Activated CD4-positive, alpha-beta T cell treated with anti-CD3 and anti-CD28 coated beads, Interleukin-2, amount 10 ng/mL, durations not matched to agents 24 days and 14 days (primary cell): Measurements from ENCODE around the gene C18orf32. TPM values are rescaled to one million over a fixed set of nuclear protein-coding genes. Genes with fewer than 3 reads are reported as not detected.
"Not testable (repeated sequence)": the region's sequence is repeated elsewhere in the genome, so short reads cannot be mapped to it uniquely, and the experiment has no call there.

Experiments used
- DNase-seq: peaks from one replicate; pipeline ENCODE4 v3.0.0; 2022
- H3K27ac Mint-ChIP-seq: one replicate; pipeline ENCODE4 v1.8.0; 2022; ENCODE audit warnings: mild to moderate bottlenecking, mixed read lengths
- H3K27me3 Mint-ChIP-seq: one replicate; pipeline ENCODE4 v1.8.0; 2022; ENCODE audit warnings: mixed read lengths
- H3K36me3 Mint-ChIP-seq: one replicate; pipeline ENCODE4 v1.8.0; 2022; ENCODE audit warnings: low read depth, mild to moderate bottlenecking, mixed read lengths
- H3K4me1 Mint-ChIP-seq: one replicate; pipeline ENCODE4 v1.8.0; 2021; ENCODE audit warnings: mixed read lengths
- H3K4me3 Mint-ChIP-seq: one replicate; pipeline ENCODE4 v1.8.0; 2022; ENCODE audit warnings: mild to moderate bottlenecking, moderate library complexity, mixed read lengths
- H3K9me3 Mint-ChIP-seq: one replicate; pipeline ENCODE4 v1.8.0; 2021; ENCODE audit warnings: mixed read lengths
- intact Hi-C: fragments of 100-400 bp; cut with micrococcal nuclease; formaldehyde crosslinking; loops from one replicate; pipeline ENCODE4 v1.15.1; 2023
- total RNA-seq: library from RNA; stranded (reverse); gene quantifications from 2 replicates; pipeline ENCODE4 v1.2.3, GENCODE V29; 2022

Gene C18orf32
- total RNA-seq, 1 donor from 2014 or later, result 26.1 TPM

DNA sequence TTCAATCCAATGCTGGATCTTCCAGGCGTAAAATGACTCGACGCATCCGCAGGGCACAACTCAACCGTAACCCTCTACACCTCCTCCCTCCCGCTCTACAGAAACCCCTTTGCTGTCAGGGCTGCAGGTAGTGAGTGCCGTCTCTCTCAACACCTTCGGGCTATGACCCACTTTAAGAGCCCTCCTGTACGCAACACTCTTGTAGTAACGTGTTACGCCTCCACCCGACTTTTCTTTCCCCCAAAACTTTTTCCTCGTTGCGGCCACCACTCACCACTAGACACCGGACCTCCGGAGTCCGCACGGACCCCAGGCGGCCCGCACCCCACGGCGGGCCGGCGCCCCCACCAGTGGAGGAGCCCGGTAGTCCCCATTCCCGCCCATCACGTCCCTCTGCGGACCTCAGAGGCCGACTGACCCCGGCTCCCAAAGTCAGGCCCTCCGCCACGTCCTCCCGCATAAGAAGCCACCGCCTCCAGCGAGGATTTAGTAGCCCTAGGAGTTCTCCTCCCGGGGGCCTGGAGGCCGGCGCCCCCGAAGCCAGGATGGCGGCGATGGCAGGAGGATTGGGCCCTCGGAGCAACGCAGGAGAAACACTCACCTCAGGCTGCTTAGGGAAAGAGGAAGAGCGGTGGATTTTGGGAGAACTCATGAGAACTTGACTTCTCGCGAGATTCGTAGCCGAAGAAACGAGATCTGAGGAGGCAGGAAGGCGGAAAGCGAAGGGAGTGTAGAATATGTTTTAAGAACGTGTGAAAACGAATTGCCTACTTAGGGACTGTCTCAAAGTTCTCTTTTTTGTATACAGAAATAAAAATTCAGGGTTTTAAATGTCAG, 5.0 kb upstream of the C18orf32 start, which contains the start of gene RPL17:
TSS of gene RPL17 (minus strand) at position 609 of the 837 bp plus-strand sequence.
- intact Hi-C loops, result loop anchor here (1.0 to 5.0 kb wide), 5 partner anchors 32 to 885 kb away; partner anchors contain the start of genes ACAA2, DYM, MBD1 and SKA1
- Mint-ChIP-seq H3K4me1 (peaks cover 38% of the 10 kb centered on the region), H3K9me3 (no peaks in the 10 kb centered on the region), H3K4me3 (peak within 1 kb of the TSS; percentile 99), H3K27me3 (peaks cover 3% of the 10 kb centered on the region), H3K27ac (peak within 1 kb of the TSS; percentile 100), H3K36me3 (peaks cover 52% of the 10 kb centered on the region)
- peak; percentile 96 for DNase-seq

DNA sequence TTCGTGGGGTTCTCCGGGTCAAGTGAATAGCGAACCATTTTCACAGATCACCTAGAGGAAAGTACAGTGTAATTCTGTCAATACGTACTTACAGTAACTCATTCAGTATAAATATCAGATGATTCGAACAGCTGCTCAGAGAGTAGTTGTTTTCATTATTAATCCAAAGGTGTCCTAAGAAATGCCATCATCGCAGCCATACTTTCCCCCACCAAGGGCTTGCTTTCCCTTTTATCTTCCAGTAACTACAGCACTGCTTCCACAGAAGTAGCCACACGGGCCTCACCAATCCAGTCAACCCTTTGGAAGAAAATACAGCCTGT, 4.5 kb upstream of the C18orf32 start:
- peaks cover 38% of the 10 kb centered on the region for H3K4me1 Mint-ChIP-seq
- intact Hi-C loops, result loop anchor here (5.0 kb wide), 1 partner anchor 886 kb away; the partner anchor contains the start of gene SKA1
- DNase-seq, result no peak
- peak overlapping the region; percentile 100 for H3K27ac Mint-ChIP-seq
- H3K27me3 Mint-ChIP-seq, result peaks cover 3% of the 10 kb centered on the region
- no peaks in the 10 kb centered on the region for H3K9me3 Mint-ChIP-seq
- H3K36me3 Mint-ChIP-seq, result peaks cover 56% of the 10 kb centered on the region
- peak overlapping the region; percentile 99 for H3K4me3 Mint-ChIP-seq

DNA sequence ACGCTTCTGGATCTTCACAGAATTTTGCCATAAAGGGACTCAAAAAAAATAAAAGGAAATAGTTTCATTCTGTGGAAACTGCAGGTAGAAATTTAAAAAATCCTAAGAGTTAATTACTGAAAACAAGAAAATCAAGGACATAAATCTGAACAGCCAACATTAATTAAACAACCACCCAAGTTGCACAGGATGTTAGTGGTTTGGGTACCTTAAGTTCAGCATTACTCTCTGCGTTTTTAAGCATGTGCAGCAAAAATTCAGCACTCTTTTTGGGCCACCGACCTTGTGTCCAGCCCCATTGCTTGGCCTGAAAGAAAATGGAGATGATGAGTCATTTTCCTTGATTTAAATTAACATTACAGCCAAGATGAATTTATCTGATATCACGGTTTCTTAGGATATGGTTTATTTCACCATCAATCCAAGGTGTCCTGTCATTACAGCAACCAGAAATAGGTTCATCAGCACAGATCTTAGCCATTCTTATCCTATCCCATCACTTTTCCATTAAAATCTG, 3.3 kb upstream of the C18orf32 start:
- no peak for DNase-seq
- Mint-ChIP-seq H3K27ac (peak overlapping the region; percentile 100), H3K36me3 (peaks cover 56% of the 10 kb centered on the region), H3K4me1 (peaks cover 41% of the 10 kb centered on the region), H3K27me3 (peaks cover 3% of the 10 kb centered on the region), H3K9me3 (no peaks in the 10 kb centered on the region), H3K4me3 (peak overlapping the region; percentile 99)
- intact Hi-C loops, result loop anchor here (5.0 kb wide), 1 partner anchor 887 kb away; the partner anchor contains the start of gene SKA1

DNA sequence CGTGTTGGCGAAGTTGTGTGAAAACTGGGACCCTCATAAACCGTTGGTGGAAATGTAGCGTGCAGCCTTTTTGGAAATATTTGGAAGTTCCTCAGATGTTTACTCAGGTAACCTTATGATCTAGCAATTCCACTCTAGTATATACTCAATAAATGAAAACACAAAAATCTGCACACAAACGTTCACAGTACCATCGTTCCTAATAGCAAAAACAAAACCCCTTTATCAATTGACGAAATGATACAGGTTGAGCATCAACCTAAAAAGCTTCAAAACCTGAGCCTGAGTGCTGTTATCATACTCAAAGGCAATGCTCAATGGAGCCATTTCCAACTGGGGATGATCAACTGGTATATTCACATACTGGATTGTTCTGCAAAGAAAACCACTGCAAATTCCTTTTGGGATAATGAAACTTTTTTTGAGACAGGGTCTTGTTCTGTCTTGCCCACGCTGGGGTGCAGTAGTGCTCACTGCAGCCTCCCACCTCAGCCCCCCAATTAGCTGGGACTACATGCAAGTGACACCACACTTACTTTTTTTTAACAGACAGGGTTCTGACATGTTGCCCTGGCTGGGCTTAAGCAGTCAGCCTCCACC, 777 bp upstream of the C18orf32 start:
- Mint-ChIP-seq H3K4me3 (peak overlapping the region; percentile 89), H3K9me3 (no peaks in the 10 kb centered on the region), H3K4me1 (peaks cover 42% of the 10 kb centered on the region), H3K36me3 (peaks cover 67% of the 10 kb centered on the region), H3K27me3 (no peaks in the 10 kb centered on the region), H3K27ac (peak overlapping the region; percentile 94)
- intact Hi-C loops, result loop anchor here (1.0 to 10.0 kb wide), 3 partner anchors 28 to 799 kb away; partner anchors contain the start of genes CXXC1 and DYM
- DNase-seq, result no peak

DNA sequence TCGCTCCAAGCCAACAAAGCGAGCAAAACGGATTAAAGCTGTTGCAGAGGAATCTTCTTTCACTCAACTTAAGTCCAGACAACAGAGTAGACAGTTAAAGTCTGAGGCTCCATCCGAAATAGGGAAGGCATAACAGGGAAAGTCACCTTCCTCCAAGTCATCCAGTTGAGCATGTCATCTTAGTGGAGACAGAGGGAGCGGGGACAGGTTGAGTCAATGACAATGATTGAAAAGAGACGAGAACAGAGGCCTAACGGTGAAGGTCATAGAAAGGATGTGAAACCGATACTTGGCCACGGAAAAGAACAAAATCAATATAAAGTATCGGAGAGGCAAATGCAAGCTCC, 455 bp downstream of the C18orf32 start:
- Mint-ChIP-seq H3K27me3 (no peaks in the 10 kb centered on the region), H3K9me3 (no peaks in the 10 kb centered on the region), H3K27ac (peak overlapping the region; percentile 94), H3K4me1 (peaks cover 44% of the 10 kb centered on the region), H3K36me3 (peaks cover 70% of the 10 kb centered on the region), H3K4me3 (peak overlapping the region; percentile 89)
- intact Hi-C loops, result loop anchor here (2.0 to 10.0 kb wide), 2 partner anchors 542 to 800 kb away; partner anchors contain the start of gene CXXC1
- DNase-seq, result no peak

DNA sequence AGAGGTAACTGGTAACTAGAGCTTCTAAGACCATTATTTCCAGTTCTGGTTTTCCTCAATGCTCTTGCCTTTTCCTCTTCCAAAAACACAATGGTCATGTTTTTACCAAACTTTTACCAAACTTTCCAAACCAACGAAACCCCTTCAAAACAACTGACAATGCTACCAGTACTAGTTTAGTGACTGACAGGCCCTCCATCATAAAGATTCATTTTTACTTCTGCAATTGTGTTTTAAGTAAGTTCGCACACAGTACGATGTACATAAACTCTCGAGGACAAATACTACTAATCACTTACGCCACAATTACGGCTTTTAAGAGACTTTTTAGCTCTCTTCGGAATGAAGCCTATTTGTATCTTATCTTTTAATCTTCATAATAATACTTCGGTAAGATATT, 900 bp downstream of the C18orf32 start:
- DNase-seq, result no peak
- peaks cover 69% of the 10 kb centered on the region for H3K36me3 Mint-ChIP-seq
- no peaks in the 10 kb centered on the region for H3K9me3 Mint-ChIP-seq
- H3K4me1 Mint-ChIP-seq, result peaks cover 43% of the 10 kb centered on the region
- peak overlapping the region; percentile 94 for H3K27ac Mint-ChIP-seq
- H3K4me3 Mint-ChIP-seq, result peak overlapping the region; percentile 89
- H3K27me3 Mint-ChIP-seq, result no peaks in the 10 kb centered on the region
- intact Hi-C loops, result loop anchor here (2.0 to 10.0 kb wide), 2 partner anchors 541 to 801 kb away; partner anchors contain the start of gene CXXC1

DNA sequence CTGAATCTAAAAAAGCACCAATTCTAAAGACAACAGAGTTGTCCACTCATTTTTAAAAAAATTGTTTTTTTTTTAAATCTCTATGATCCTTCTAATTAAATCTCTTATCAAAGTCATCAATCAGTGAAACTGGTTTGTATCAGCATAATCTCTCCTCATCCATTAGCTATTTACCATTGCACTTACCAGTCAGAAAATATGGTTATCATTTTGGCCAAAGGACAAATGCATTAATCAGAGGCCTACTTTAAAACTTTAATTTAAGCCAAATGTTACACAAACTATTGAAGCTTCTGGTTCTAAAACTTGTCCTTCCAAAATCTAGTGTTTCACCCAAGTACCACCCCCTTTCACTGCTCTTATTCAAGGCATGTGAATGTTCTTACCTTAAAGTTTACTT, 3.8 kb downstream of the C18orf32 start:
- intact Hi-C loops, result loop anchor here (10.0 kb wide), 1 partner anchor 538 kb away; no protein-coding TSS in a partner anchor

DNA sequence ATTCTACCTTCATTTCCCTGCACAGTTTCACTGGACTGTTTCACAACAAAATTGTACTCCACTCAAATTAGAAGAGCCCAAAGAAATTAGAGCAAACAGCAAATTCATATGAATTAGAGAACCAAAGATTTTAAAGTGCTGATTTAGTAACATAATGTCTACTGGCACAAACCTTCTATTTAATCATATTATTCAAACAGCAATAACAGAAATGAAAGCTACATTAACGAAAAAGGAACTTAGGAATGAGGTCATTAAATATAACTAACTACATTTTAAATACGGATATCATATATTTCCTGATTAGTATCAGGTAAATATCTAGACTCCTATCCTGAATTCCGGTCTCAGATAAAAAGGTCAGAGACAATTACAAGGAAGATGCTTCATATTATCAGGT, 5.1 kb downstream of the C18orf32 start:
- H3K4me1 Mint-ChIP-seq, result peaks cover 14% of the 10 kb centered on the region
- no peak overlapping the region for H3K4me3 Mint-ChIP-seq
- no peaks in the 10 kb centered on the region for H3K27me3 Mint-ChIP-seq
- peaks cover 43% of the 10 kb centered on the region for H3K36me3 Mint-ChIP-seq
- intact Hi-C loops, result loop anchor here (10.0 kb wide), 1 partner anchor 537 kb away; no protein-coding TSS in a partner anchor
- no peak for DNase-seq
- no peaks in the 10 kb centered on the region for H3K9me3 Mint-ChIP-seq
- H3K27ac Mint-ChIP-seq, result no peak overlapping the region

More for the DNA sequence above, 3.8 kb downstream of the C18orf32 start:
- Mint-ChIP-seq H3K4me1 (peaks cover 20% of the 10 kb centered on the region), H3K9me3 (no peaks in the 10 kb centered on the region), H3K27ac (no peak overlapping the region), H3K4me3 (no peak overlapping the region), H3K36me3 (peaks cover 51% of the 10 kb centered on the region), H3K27me3 (no peaks in the 10 kb centered on the region)
- no peak for DNase-seq

DNA sequence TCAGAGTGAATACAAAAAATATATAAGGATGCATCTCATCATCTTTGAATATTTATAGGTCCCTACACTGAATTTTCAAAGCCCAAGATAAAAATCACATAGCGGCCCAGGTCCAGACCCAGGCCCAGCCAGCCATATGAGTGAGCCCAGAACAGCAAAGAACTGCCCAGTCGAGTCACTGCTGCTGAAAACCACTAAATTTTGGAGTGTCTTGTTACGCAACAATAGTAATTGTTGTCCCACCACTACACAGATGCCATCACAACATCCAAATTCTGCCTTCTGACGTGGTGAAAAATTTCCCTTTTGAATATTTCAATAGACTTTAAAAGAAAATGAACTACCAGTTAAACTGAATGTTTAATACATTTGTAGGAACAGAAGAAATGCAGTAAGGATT, 5.7 kb downstream of the C18orf32 start:
- intact Hi-C loops, result loop anchor here (10.0 kb wide), 1 partner anchor 537 kb away; no protein-coding TSS in a partner anchor
- H3K27me3 Mint-ChIP-seq, result no peaks in the 10 kb centered on the region
- H3K4me1 Mint-ChIP-seq, result peaks cover 20% of the 10 kb centered on the region
- no peaks in the 10 kb centered on the region for H3K9me3 Mint-ChIP-seq
- no peak overlapping the region for H3K27ac Mint-ChIP-seq
- no peak overlapping the region for H3K4me3 Mint-ChIP-seq
- H3K36me3 Mint-ChIP-seq, result peaks cover 41% of the 10 kb centered on the region
- DNase-seq, result no peak

DNA sequence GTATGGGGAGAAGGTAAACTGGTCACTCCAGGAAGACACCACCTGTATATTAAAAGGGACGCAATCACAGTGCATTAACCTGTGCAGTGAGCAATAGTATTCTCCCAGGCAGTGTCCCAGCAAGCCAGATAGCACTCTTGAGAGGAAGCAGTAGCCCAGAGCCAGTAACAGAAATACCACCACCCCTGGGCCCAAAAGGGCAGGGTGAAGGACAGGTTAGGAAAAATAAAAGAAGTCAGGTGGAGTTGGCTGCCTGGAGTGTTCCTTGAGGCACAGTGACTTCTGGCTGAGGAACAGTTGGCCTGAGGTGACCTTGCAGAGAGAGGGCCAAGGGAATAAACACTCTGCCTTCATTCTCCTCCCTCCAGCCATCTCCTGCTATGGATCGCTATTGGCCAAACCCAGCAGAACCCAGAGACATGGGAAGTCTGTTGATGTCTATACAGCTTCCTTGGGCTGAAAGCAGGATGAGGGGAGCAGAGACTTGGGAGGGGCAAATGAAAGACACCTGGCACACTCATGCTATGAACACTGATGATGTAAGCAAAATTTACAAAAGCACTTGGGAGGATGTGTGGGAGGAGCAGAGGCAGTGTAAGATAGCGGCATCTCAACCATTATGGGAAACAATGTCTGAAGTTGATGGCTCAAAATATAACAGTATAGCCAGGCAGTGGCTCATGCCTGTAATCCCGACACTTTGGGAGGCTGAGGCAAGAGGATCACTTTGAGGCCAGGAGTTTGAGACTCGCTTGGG, 7.5 kb downstream of the C18orf32 start:
- Mint-ChIP-seq H3K4me3 (no peak overlapping the region), H3K27ac (no peak overlapping the region), H3K36me3 (peaks cover 40% of the 10 kb centered on the region), H3K27me3 (no peaks in the 10 kb centered on the region), H3K4me1 (peaks cover 17% of the 10 kb centered on the region), H3K9me3 (no peaks in the 10 kb centered on the region)
- no peak for DNase-seq
- intact Hi-C loops, result loop anchor here (10.0 kb wide), 1 partner anchor 535 kb away; no protein-coding TSS in a partner anchor

DNA sequence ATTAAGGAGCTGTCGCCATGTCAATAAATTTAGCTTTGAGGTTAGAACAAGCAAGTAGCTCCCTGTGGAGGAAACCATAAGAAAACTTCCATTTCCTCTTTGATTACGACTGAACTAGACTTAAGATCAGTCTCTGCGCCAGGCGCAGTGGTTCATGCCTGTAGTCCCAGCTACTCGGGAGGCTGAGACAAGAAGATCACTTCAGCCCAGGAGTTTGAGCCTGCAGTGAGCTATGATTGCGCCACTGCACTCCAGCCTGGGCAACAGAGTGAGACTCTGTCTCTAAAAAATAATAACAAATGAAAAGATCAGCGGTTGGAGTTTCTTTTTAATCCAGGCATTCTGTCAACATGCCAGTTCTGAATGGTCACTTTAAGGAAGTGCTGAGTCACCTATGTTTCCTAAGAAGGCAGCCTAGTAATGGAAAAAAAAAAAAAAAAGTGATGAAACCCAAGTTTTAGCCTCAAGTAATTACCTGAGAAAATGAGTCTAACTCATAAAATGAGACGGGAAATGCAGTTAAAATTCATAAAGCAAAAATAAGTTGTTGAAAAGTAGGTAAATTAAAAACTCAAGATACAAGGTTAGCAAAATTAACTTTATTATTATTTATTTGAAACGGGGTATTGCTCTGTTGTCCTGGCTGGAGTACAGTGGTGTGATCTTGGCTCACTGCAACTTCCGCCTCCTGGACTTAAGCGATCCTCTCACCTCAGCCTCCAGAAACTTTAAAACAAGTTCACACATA, 10.2 kb downstream of the C18orf32 start:
- Mint-ChIP-seq H3K4me3 (no peak overlapping the region), H3K9me3 (no peaks in the 10 kb centered on the region), H3K27ac (peak overlapping the region; percentile 11), H3K36me3 (peaks cover 23% of the 10 kb centered on the region), H3K4me1 (peaks cover 12% of the 10 kb centered on the region), H3K27me3 (peaks cover 1% of the 10 kb centered on the region)
- intact Hi-C loops, result no loop called here
- no peak for DNase-seq

DNA sequence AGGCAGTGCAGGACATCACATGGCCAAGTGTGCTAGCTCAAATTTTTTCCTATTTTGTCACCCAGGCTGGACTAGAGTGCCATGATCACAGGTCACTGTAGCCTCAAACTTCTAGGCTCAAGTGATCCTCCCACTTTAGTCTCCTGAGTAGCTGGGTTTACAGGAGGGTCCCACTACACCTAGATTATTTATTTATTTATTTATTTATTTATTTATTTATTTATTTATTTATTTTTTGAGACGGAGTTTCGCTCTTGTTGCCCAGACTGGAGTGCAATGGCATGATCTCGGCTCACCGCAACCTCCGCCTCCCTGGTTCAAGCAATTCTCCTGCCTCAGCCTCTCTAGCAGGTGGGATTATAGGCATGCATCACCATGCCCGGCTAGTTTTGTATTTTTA, 12.1 kb downstream of the C18orf32 start:
- peaks cover 11% of the 10 kb centered on the region for H3K27me3 Mint-ChIP-seq
- H3K4me1 Mint-ChIP-seq, result peaks cover 11% of the 10 kb centered on the region
- H3K9me3 Mint-ChIP-seq, intact Hi-C loops, DNase-seq, H3K27ac Mint-ChIP-seq, H3K4me3 Mint-ChIP-seq: not testable (repeated sequence)
- peaks cover 15% of the 10 kb centered on the region for H3K36me3 Mint-ChIP-seq

DNA sequence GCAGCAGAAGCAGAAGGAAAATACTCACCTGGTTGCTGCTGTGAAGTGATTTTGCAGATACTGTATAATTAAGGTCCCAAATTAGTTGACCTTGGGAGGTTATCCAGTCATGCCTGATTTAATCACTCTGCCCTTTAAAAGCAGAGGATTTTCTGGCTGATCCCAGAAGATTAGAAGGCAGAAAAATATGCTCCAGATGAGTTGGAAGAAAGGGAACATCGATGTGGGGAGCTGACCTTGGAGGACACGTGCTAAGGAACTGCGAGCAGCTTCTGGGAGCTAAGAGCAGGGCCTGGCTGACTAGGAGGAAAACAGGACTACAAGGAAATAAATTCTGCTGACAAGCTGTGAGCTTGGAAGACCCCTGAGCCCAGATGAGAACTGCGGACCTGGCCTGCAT, 13.3 kb downstream of the C18orf32 start:
- peaks cover 6% of the 10 kb centered on the region for H3K36me3 Mint-ChIP-seq
- no peak overlapping the region for H3K4me3 Mint-ChIP-seq
- H3K27me3 Mint-ChIP-seq, result peaks cover 18% of the 10 kb centered on the region

More for the DNA sequence above, 13.3 kb downstream of the C18orf32 start:
- Mint-ChIP-seq H3K4me1 (peaks cover 8% of the 10 kb centered on the region), H3K27ac (no peak overlapping the region), H3K9me3 (no peaks in the 10 kb centered on the region)
- intact Hi-C loops, result no loop called here
- DNase-seq, result no peak
